ENCODE data around the gene LTBP1. TPM values are rescaled to one million over a fixed set of nuclear protein-coding genes. Genes with fewer than 3 reads are reported as not detected.
A peak's percentile ranks its signal among the peaks of the same experiment; 100 is the strongest.

LTBP1 gene
- total and polyA plus RNA-seq, 8 donors, result 11.0 to 134 (median 25.6) TPM

DNA sequence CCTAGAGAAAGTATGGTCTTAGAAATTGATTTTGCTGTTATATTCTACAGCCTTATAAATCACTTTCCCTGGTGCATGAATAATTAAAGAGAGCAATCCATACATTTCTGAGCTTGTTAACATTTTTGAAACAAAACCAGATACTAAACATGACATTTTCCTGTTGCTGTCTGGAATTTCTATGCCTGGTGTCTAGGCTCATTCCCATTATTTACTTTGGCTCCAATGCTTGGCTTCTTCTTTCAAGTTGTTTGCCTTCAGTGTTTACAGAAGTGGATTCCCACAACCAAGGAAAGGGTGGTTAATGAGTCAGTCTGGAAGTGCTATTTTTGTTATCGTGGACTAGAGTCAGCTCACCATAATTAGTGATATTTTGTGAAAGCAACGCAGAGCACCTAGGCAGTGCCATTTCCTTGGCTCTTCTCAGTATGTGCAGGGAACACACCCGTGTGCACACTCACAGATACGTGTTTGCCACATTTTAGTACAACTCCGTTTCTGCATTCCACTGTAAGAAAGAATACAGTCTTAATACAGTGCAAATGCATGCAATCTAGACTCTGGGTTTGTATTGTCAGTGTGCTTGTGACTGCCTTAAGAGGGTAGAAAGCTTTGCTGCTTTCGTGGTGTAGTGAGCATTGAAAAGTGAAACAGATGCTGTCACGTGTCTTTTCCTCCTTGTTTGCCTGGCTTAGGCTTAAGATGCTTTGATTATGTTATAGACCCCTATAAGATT, 344.7 kb downstream of the LTBP1 start:
- H3K36me3 ChIP-seq, result no peaks in the 10 kb centered on the region
- peaks cover 16 to 37% (median 19%) of the 10 kb centered on the region in 4 donors for H3K4me1 ChIP-seq
- no peaks in the 10 kb centered on the region for H3K27me3 ChIP-seq
- H3K27ac ChIP-seq, result peak overlapping the region in 4 of 5 donors; percentile 41 to 74 (median 64)
- intact Hi-C loops (cut with DNase I; ENCODE audit: low total_unique reads), result no loop called here
- WGBS, 5 donors, result 10 to 23% (median 13%) methylated on average over 7 of the region's 7 CpGs
- H3K9me3 ChIP-seq, result no peaks in the 10 kb centered on the region
- DNase-seq, result peak in 1 of 2 donors; percentile 63
- TF ChIP-seq POLR2A (IDR thresholded peaks at IDR 0.05) (no peak), EP300 (IDR thresholded peaks at IDR 0.05) (no peak), POLR2AphosphoS5 (IDR thresholded peaks at IDR 0.05) (peak; percentile 17 to 86 (median 64))
- TF ChIP-seq, protein P1, sequence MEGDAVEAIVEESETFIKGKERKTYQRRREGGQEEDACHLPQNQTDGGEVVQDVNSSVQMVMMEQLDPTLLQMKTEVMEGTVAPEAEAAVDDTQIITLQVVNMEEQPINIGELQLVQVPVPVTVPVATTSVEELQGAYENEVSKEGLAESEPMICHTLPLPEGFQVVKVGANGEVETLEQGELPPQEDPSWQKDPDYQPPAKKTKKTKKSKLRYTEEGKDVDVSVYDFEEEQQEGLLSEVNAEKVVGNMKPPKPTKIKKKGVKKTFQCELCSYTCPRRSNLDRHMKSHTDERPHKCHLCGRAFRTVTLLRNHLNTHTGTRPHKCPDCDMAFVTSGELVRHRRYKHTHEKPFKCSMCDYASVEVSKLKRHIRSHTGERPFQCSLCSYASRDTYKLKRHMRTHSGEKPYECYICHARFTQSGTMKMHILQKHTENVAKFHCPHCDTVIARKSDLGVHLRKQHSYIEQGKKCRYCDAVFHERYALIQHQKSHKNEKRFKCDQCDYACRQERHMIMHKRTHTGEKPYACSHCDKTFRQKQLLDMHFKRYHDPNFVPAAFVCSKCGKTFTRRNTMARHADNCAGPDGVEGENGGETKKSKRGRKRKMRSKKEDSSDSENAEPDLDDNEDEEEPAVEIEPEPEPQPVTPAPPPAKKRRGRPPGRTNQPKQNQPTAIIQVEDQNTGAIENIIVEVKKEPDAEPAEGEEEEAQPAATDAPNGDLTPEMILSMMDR (IDR thresholded peaks at IDR 0.05), result no peak
- H3K4me3 ChIP-seq, result peak overlapping the region; percentile 8 to 25 (median 20)

DNA sequence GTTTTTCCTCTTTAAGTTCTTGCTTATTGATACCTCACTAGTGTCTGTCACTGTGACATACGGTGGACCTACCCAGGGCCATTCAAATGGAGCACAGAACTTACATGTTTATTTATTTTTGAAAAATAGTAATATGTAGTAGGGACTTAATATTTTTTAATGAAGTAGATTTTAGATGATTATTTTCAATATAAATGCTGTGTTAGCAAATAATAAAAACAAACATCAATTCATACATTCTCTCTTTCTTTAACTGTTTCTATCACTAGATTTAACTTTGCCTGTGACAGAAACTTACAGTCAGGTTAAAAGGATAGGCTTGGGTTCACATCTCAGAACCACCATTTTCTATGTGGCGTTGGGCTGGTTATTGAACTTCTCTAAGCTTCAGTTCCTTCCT, 345.3 kb downstream of the LTBP1 start:
- peaks cover 16 to 40% (median 21%) of the 10 kb centered on the region in 4 donors for H3K4me1 ChIP-seq
- WGBS, 5 donors, result 57 to 68% (median 64%) methylated on average over 2 of the region's 2 CpGs
- intact Hi-C loops (cut with DNase I; ENCODE audit: low total_unique reads), result no loop called here
- H3K27ac ChIP-seq, result peak overlapping the region in 4 of 5 donors; percentile 41 to 74 (median 64)
- DNase-seq, result no peak
- no peaks in the 10 kb centered on the region for H3K36me3 ChIP-seq
- no peaks in the 10 kb centered on the region for H3K27me3 ChIP-seq
- H3K4me3 ChIP-seq, result peak overlapping the region in 2 of 4 donors; percentile 16 to 25
- no peak for TF ChIP-seq EP300 (IDR thresholded peaks at IDR 0.05)
- TF ChIP-seq POLR2A (IDR thresholded peaks at IDR 0.05), result no peak
- no peak for TF ChIP-seq POLR2AphosphoS5 (IDR thresholded peaks at IDR 0.05)
- no peaks in the 10 kb centered on the region for H3K9me3 ChIP-seq

DNA sequence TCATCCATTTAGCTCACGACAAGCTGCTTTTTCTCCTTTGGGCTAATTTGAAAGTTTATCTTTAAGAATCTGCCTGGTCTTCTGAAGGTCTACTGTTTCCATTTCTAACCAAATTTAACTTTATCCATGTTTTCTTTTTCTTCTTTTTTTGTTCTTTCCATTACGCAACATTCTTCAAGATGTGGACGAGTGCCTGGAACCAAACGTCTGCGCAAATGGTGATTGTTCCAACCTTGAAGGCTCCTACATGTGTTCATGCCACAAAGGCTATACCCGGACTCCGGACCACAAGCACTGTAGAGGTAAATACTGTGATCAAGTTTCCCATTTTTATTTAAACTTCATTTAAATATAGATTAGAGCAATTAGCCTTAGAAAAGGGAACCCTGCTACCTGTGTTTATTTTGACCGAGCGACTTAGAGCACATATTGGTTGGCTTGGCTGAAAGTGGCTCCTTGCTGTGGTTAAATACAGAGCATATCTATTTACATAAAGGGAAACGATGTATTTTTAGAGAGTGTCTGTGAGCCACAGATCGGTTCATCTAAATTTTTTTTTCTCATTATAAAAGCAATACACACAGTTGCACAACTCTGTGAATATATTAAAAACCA, 346.3 kb downstream of the LTBP1 start:
- Histone ChIP-seq H3K9me3 (no peaks in the 10 kb centered on the region), H3K27ac (peak overlapping the region in 4 of 5 donors; percentile 41 to 74 (median 64)), H3K27me3 (no peaks in the 10 kb centered on the region), H3K4me3 (no peak overlapping the region), H3K4me1 (peaks cover 16 to 47% (median 25%) of the 10 kb centered on the region in 4 donors), H3K36me3 (no peaks in the 10 kb centered on the region)
- intact Hi-C loops (cut with DNase I; ENCODE audit: low total_unique reads), result no loop called here
- DNase-seq, result no peak
- 59 to 70% (median 67%) methylated on average over 11 of the region's 11 CpGs for WGBS, 5 donors
- TF ChIP-seq POLR2AphosphoS5 (IDR thresholded peaks at IDR 0.05) (peak in 2 of 3 donors; percentile 17 to 25), EP300 (IDR thresholded peaks at IDR 0.05) (no peak), POLR2A (IDR thresholded peaks at IDR 0.05) (no peak)
- TF ChIP-seq, protein P1 (IDR thresholded peaks at IDR 0.05), result no peak

DNA sequence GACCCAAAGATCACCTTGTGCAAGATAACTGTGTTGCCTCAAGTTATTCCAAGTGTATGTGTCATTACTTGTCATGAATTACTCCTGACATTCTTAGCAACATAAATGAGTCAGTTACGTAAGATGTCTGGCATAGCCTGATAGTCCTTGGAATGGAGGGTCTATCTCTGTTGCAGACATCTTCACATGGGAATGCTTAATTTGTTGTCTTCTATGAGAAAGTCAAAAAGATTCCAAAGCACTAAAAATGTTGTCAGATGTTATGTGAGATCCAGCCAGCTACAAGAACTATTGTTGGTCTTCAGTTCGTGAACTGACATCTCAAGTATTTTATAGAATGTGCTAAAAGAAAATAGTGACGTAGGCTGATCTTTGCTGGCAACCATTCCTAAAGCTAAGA, 351.5 kb downstream of the LTBP1 start:
- peaks cover 0 to 24% (median 6%) of the 10 kb centered on the region in 4 donors for H3K4me1 ChIP-seq
- peaks cover 0 to 14% (median 6%) of the 10 kb centered on the region in 4 donors for H3K36me3 ChIP-seq
- H3K9me3 ChIP-seq, result no peaks in the 10 kb centered on the region
- no peaks in the 10 kb centered on the region for H3K27me3 ChIP-seq
- no peak overlapping the region for H3K4me3 ChIP-seq
- peak overlapping the region in 1 of 5 donors; percentile 54 for H3K27ac ChIP-seq
- WGBS, 5 donors, result 63 to 83% (median 78%) methylated on average over 3 of the region's 3 CpGs
- intact Hi-C loops (cut with DNase I; ENCODE audit: low total_unique reads), result no loop called here
- DNase-seq, result peak in 1 of 2 donors; percentile 51
- TF ChIP-seq POLR2AphosphoS5 (IDR thresholded peaks at IDR 0.05) (peak in 2 of 3 donors; percentile 34 to 50), POLR2A (IDR thresholded peaks at IDR 0.05) (no peak), EP300 (IDR thresholded peaks at IDR 0.05) (no peak)
- TF ChIP-seq, protein P1 (IDR thresholded peaks at IDR 0.05), result no peak
